Measurements from ENCODE around the gene IGF2BP3.

Gene IGF2BP3

GRCh38 chr7:23476286-23477156 is 6.2 kb upstream of the IGF2BP3 start:
- H3K4me1 ChIP-seq, result peaks cover 22% of the 10 kb centered on the region
- H3K36me3 ChIP-seq (replicated peaks), result no peaks in the 10 kb centered on the region
- H3K9me3 ChIP-seq, result no peaks in the 10 kb centered on the region
- no peaks in the 10 kb centered on the region for H3K27me3 ChIP-seq (ENCODE audit: low read depth)
- H3K4me3 ChIP-seq, result peak overlapping the region; percentile 72
- in situ Hi-C loops (cut with MboI; ENCODE audit: low sequenced_read_pairs), result no loop called here
- DNase-seq (ENCODE audit: low spot score in 2 of 2), result no peak

- H3K27me3 ChIP-seq (ENCODE audit: low read depth), result no peaks in the 10 kb centered on the region
- H3K4me3 ChIP-seq, result peak overlapping the region; percentile 72
- no peaks in the 10 kb centered on the region for H3K36me3 ChIP-seq (replicated peaks)
- no peak for DNase-seq (ENCODE audit: low spot score in 2 of 2)
- in situ Hi-C loops (cut with MboI; ENCODE audit: low sequenced_read_pairs), result no loop called here
- H3K9me3 ChIP-seq, result no peaks in the 10 kb centered on the region
- peaks cover 22% of the 10 kb centered on the region for H3K4me1 ChIP-seq
Observed at GRCh38 chr7:23475576-23475839, 5.2 kb upstream of the IGF2BP3 start.

- Histone ChIP-seq H3K27me3 (ENCODE audit: low read depth) (no peaks in the 10 kb centered on the region), H3K36me3 (replicated peaks) (no peaks in the 10 kb centered on the region), H3K9me3 (no peaks in the 10 kb centered on the region), H3K4me1 (peaks cover 22% of the 10 kb centered on the region), H3K4me3 (peak overlapping the region; percentile 72)
- in situ Hi-C loops (cut with MboI; ENCODE audit: low sequenced_read_pairs), result no loop called here
- DNase-seq (ENCODE audit: low spot score in 2 of 2), result no peak
Observed at GRCh38 chr7:23474829-23475575, 4.7 kb upstream of the IGF2BP3 start.

- Histone ChIP-seq H3K4me3 (peak overlapping the region; percentile 72), H3K36me3 (replicated peaks) (no peaks in the 10 kb centered on the region), H3K27me3 (ENCODE audit: low read depth) (no peaks in the 10 kb centered on the region), H3K4me1 (peaks cover 22% of the 10 kb centered on the region), H3K9me3 (no peaks in the 10 kb centered on the region)
- in situ Hi-C loops (cut with MboI; ENCODE audit: low sequenced_read_pairs), result no loop called here
- DNase-seq (ENCODE audit: low spot score in 2 of 2), result peak; percentile 98
Observed at GRCh38 chr7:23474094-23474828, 4.0 kb upstream of the IGF2BP3 start.

GRCh38 chr7:23473844-23474093 is 3.5 kb upstream of the IGF2BP3 start:
- in situ Hi-C loops (cut with MboI; ENCODE audit: low sequenced_read_pairs), result no loop called here
- H3K36me3 ChIP-seq (replicated peaks), result no peaks in the 10 kb centered on the region
- H3K4me1 ChIP-seq, result peaks cover 22% of the 10 kb centered on the region
- no peaks in the 10 kb centered on the region for H3K9me3 ChIP-seq
- DNase-seq (ENCODE audit: low spot score in 2 of 2), result peak in 1 of 2 experiments; percentile 61
- H3K27me3 ChIP-seq (ENCODE audit: low read depth), result no peaks in the 10 kb centered on the region
- peak overlapping the region; percentile 72 for H3K4me3 ChIP-seq

GRCh38 chr7:23472956-23473843 is 2.9 kb upstream of the IGF2BP3 start:
- Histone ChIP-seq H3K4me3 (peak overlapping the region; percentile 72), H3K36me3 (replicated peaks) (no peaks in the 10 kb centered on the region; the same call in 1 of the 2 replicates), H3K9me3 (no peaks in the 10 kb centered on the region), H3K27me3 (ENCODE audit: low read depth) (no peaks in the 10 kb centered on the region), H3K4me1 (peaks cover 18% of the 10 kb centered on the region)
- in situ Hi-C loops (cut with MboI; ENCODE audit: low sequenced_read_pairs), result no loop called here
- peak in 1 of 2 experiments; percentile 32 for DNase-seq (ENCODE audit: low spot score in 2 of 2)

GRCh38 chr7:23472556-23472955 is 2.3 kb upstream of the IGF2BP3 start:
- Histone ChIP-seq H3K36me3 (replicated peaks) (no peaks in the 10 kb centered on the region; the same call in 1 of the 2 replicates), H3K27me3 (ENCODE audit: low read depth) (no peaks in the 10 kb centered on the region), H3K4me3 (peak overlapping the region; percentile 72), H3K9me3 (no peaks in the 10 kb centered on the region), H3K4me1 (peaks cover 14% of the 10 kb centered on the region)
- in situ Hi-C loops (cut with MboI; ENCODE audit: low sequenced_read_pairs), result no loop called here
- DNase-seq (ENCODE audit: low spot score in 2 of 2), result no peak

- Histone ChIP-seq H3K36me3 (replicated peaks) (no peaks in the 10 kb centered on the region; the same call in 1 of the 2 replicates), H3K9me3 (no peaks in the 10 kb centered on the region), H3K27me3 (ENCODE audit: low read depth) (no peaks in the 10 kb centered on the region), H3K4me3 (peak overlapping the region; percentile 72), H3K4me1 (peaks cover 9% of the 10 kb centered on the region; the same call in 1 of the 2 replicates)
- in situ Hi-C loops (cut with MboI; ENCODE audit: low sequenced_read_pairs), result no loop called here
- no peak for DNase-seq (ENCODE audit: low spot score in 2 of 2)
Observed at GRCh38 chr7:23472046-23472445, 1.8 kb upstream of the IGF2BP3 start.

- Histone ChIP-seq H3K27me3 (ENCODE audit: low read depth) (no peaks in the 10 kb centered on the region), H3K36me3 (replicated peaks) (no peaks in the 10 kb centered on the region; the same call in none of the 2 replicates), H3K4me1 (peaks cover 7% of the 10 kb centered on the region), H3K4me3 (peak overlapping the region; percentile 72), H3K9me3 (no peaks in the 10 kb centered on the region)
- in situ Hi-C loops (cut with MboI; ENCODE audit: low sequenced_read_pairs), result no loop called here
- DNase-seq (ENCODE audit: low spot score in 2 of 2), result peak; percentile 87 to 94
Observed at GRCh38 chr7:23471106-23471859, 992 bp upstream of the IGF2BP3 start.

- H3K4me1 ChIP-seq, result peaks cover 20% of the 10 kb centered on the region
- H3K4me3 ChIP-seq, result peak overlapping the region; percentile 72
- H3K36me3 ChIP-seq (replicated peaks), result peaks cover 5% of the 10 kb centered on the region
- DNase-seq (ENCODE audit: low spot score in 2 of 2), result peak in 1 of 2 experiments; percentile 44
- H3K27me3 ChIP-seq (ENCODE audit: low read depth), result no peaks in the 10 kb centered on the region
- H3K9me3 ChIP-seq, result no peaks in the 10 kb centered on the region
- in situ Hi-C loops (cut with MboI; ENCODE audit: low sequenced_read_pairs), result no loop called here
Observed at GRCh38 chr7:23469961-23470250, 385 bp downstream of the IGF2BP3 start.

- Histone ChIP-seq H3K36me3 (replicated peaks) (peaks cover 5% of the 10 kb centered on the region), H3K27me3 (ENCODE audit: low read depth) (no peaks in the 10 kb centered on the region), H3K4me1 (peaks cover 24% of the 10 kb centered on the region), H3K9me3 (no peaks in the 10 kb centered on the region), H3K4me3 (peak overlapping the region; percentile 72)
- peak in 1 of 2 experiments; percentile 35 for DNase-seq (ENCODE audit: low spot score in 2 of 2)
- in situ Hi-C loops (cut with MboI; ENCODE audit: low sequenced_read_pairs), result no loop called here
Observed at GRCh38 chr7:23469150-23469960, 936 bp downstream of the IGF2BP3 start.

GRCh38 chr7:23468526-23469149 is 1.7 kb downstream of the IGF2BP3 start:
- peak in 1 of 2 experiments; percentile 26 for DNase-seq (ENCODE audit: low spot score in 2 of 2)

More at GRCh38 chr7:23468526-23469149, 1.7 kb downstream of the IGF2BP3 start:
- in situ Hi-C loops (cut with MboI; ENCODE audit: low sequenced_read_pairs), result no loop called here
- Histone ChIP-seq H3K9me3 (no peaks in the 10 kb centered on the region), H3K36me3 (replicated peaks) (peaks cover 9% of the 10 kb centered on the region), H3K4me3 (peak overlapping the region; percentile 72), H3K4me1 (peaks cover 31% of the 10 kb centered on the region), H3K27me3 (ENCODE audit: low read depth) (no peaks in the 10 kb centered on the region)
